HL-60 (cell line): ENCODE data around the gene SHLD1.

Experiments used
- DNase-seq, 2 experiments: peaks; one replicate each; pipeline ENCODE4 v3.0.0-alpha.2; 2010 to 2020; ENCODE audit warnings: low read depth in 1 of 2, low spot score in 1 of 2
- H3K27ac ChIP-seq: fragments of 250-450 bp; sonication (Bioruptor Pico); replicated peaks from 2 replicates; pipeline ENCODE4 v1.5.1; 2020; ENCODE audit warnings: mild to moderate bottlenecking, moderate library complexity
- H3K27me3 ChIP-seq: fragments of 250-450 bp; sonication (Bioruptor Pico); 2 replicates; pipeline ENCODE4 v1.5.1; 2021; ENCODE audit warnings: mild to moderate bottlenecking, moderate library complexity; ENCODE audit not compliant: insufficient read depth, poor library complexity, severe bottlenecking
- H3K4me3 ChIP-seq: replicated peaks from 2 replicates; pipeline ENCODE4 v1.5.1; 2011; ENCODE audit warnings: mild to moderate bottlenecking, control low read depth, low read length; ENCODE audit not compliant: insufficient read depth
- GABPA ChIP-seq: IDR thresholded peaks from 2 replicates; pipeline ENCODE4 v1.6.1; 2012; ENCODE audit warnings: low read depth
- POLR2AphosphoS5 ChIP-seq: IDR thresholded peaks from 2 replicates; pipeline ENCODE4 v1.6.1; 2012; ENCODE audit warnings: low read depth
- REST ChIP-seq: IDR thresholded peaks from 2 replicates; pipeline ENCODE4 v1.6.1; 2012; ENCODE audit warnings: low read depth; ENCODE audit not compliant: insufficient replicate concordance
- SPI1 ChIP-seq: IDR thresholded peaks from 2 replicates; pipeline ENCODE4 v1.6.1; 2012; ENCODE audit warnings: low read depth, mild to moderate bottlenecking, borderline replicate concordance
- TF ChIP-seq, protein P1 (sequence below): IDR thresholded peaks from one replicate; pipeline ENCODE4 v1.5.1; 2011; ENCODE audit warnings: low read length, control low read depth, inconsistent platforms; ENCODE audit not compliant: insufficient read depth

SHLD1 gene

DNA sequence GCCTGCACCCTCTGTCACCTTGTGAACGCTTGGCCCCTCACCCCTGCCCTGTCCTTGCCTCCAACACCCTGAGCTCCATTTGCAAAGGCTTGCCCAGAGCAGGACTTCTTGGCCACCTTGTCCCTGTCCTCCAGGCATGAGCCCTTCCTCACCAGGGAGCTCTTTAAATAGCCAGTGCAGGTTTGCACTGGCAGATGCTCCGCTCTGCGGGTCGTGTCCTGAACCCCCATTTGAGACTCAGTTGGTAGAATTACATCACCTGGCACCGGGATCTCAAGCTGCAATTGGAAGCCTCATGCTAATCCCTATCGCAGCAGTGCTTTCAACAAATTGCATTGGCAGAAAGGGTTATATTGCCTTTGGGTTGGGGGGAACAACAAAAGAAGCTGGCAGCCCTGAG is 114.2 kb downstream of the SHLD1 start:
- TF ChIP-seq GABPA = no peak
- Histone ChIP-seq H3K27me3 (no peaks in the 10 kb centered on the region), H3K27ac (peak overlapping the region; percentile 76), H3K4me3 (no peak overlapping the region)
- no peak for DNase-seq

GRCh38 chr20:5864873-5865587 is 114.8 kb downstream of the SHLD1 start:
- no peak for DNase-seq
- no peak for TF ChIP-seq SPI1
- TF ChIP-seq, protein P1, sequence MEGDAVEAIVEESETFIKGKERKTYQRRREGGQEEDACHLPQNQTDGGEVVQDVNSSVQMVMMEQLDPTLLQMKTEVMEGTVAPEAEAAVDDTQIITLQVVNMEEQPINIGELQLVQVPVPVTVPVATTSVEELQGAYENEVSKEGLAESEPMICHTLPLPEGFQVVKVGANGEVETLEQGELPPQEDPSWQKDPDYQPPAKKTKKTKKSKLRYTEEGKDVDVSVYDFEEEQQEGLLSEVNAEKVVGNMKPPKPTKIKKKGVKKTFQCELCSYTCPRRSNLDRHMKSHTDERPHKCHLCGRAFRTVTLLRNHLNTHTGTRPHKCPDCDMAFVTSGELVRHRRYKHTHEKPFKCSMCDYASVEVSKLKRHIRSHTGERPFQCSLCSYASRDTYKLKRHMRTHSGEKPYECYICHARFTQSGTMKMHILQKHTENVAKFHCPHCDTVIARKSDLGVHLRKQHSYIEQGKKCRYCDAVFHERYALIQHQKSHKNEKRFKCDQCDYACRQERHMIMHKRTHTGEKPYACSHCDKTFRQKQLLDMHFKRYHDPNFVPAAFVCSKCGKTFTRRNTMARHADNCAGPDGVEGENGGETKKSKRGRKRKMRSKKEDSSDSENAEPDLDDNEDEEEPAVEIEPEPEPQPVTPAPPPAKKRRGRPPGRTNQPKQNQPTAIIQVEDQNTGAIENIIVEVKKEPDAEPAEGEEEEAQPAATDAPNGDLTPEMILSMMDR = no peak
- TF ChIP-seq REST = no peak
- no peak for TF ChIP-seq GABPA
- no peak overlapping the region for H3K27ac ChIP-seq
- H3K4me3 ChIP-seq = no peak overlapping the region
- no peaks in the 10 kb centered on the region for H3K27me3 ChIP-seq

- Histone ChIP-seq H3K27ac (no peak overlapping the region), H3K4me3 (no peak overlapping the region), H3K27me3 (no peaks in the 10 kb centered on the region)
- TF ChIP-seq POLR2AphosphoS5 (no peak), SPI1 (no peak), REST (no peak), GABPA (no peak)
- TF ChIP-seq, protein P1 = no peak
- DNase-seq = no peak
Measured at GRCh38 chr20:5865604-5866003, 115.4 kb downstream of the SHLD1 start.

DNA sequence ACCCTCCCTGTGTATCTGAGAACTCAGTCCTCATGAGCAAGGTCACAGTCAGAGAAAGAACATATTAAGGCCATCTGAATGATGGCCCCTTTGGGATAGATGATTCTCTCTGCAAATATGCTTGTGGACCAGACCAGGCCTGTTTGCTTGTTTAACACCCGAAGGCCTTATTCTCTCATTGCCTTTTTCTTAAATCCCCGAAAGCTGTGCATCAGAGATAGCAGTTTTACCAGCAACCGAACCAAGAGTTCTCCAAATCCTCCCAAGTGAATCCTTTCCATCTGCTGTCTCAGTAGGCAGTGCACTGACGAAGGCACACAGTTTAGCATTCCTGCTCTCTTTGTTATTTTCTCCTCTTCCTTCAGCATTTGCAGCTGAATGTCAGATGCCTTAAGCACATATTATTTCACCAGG is 120.4 kb downstream of the SHLD1 start:
- Histone ChIP-seq H3K27ac (no peak overlapping the region), H3K27me3 (no peaks in the 10 kb centered on the region), H3K4me3 (no peak overlapping the region)
- no peak for DNase-seq
- TF ChIP-seq, protein P1 = no peak
- no peak for TF ChIP-seq POLR2AphosphoS5
- no peak for TF ChIP-seq REST
- TF ChIP-seq SPI1 = no peak
- TF ChIP-seq GABPA = no peak
